Stimulated activated CD8-positive, alpha-beta memory T cell treated with anti-CD3 and anti-CD28 coated beads, Interleukin-7, amount 100 ng/mL, for 48 hours (primary cell): ENCODE results near the gene THRB.

Source experiments
- DNase-seq, 2 donors: peaks; one replicate each; pipeline ENCODE4 v3.0.0-alpha.2; 2020; ENCODE audit warnings: low read depth in 1 of 2; ENCODE audit errors: extremely low read depth in 1 of 2

Gene THRB

GRCh38 chr3:24237971-24238706 is 256.5 kb downstream of the THRB start:
- DNase-seq: peak in 1 of 2 donors; percentile 1

- no peak for DNase-seq
Observed at GRCh38 chr3:24235121-24235520, 259.5 kb downstream of the THRB start.

GRCh38 chr3:24232784-24233183 is 261.9 kb downstream of the THRB start:
- DNase-seq: no peak

DNA sequence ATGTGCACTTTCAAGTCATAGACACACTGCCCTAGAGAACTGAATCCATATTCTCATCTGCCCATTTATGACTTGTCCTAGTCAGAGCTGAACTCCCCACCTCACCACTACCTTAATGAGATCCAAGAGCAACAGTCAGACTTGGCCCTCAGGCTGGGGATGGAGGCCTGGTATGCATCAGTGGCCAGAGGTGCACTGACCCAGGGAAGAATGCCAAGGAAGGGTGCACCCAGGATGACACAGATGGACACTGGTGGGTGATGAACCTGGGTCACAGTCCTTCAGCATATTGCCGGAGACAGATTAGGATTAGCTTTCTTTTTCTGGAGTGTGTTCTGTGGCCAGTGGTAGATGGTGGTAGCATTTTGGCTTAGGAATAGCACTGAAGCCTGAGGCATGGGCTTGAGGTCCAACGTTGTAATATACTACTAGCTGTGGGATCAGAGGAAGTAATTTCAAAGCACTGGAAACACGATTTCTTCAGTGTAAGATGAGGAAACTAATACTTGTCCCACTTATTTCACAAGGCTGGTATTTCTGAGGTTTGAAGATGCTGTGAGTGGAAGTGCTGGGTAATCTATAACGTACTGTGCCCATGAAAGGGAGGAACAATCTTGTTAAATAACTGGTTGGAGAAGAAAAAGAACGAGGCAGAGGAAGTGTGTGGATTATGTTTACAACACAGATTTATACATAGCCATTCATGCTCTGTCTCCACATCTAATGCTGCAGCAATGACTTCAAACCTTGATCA is 265.0 kb downstream of the THRB start:
- DNase-seq: no peak

GRCh38 chr3:24227635-24228034 is 267.0 kb downstream of the THRB start:
- DNase-seq: no peak

DNA sequence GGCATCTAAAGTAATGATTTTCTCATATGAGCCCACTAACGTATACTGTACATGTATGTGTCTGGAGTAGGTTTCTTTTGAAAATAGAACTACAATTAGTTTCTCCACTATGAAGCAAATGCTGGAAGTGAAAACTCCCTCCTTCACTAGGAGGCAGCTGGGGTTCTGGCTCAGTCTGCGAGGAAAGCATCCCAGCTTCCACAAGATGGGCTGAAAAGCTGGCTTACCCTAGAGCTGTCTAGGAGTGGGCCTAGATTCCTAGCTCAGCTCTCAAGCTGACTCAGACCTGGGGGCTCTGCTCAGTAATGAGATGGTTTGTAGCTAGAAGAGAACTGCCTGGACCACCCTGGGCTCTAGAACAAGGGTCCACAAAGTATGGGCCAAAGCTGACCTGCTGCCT is 268.3 kb downstream of the THRB start:
- no peak for DNase-seq

DNA sequence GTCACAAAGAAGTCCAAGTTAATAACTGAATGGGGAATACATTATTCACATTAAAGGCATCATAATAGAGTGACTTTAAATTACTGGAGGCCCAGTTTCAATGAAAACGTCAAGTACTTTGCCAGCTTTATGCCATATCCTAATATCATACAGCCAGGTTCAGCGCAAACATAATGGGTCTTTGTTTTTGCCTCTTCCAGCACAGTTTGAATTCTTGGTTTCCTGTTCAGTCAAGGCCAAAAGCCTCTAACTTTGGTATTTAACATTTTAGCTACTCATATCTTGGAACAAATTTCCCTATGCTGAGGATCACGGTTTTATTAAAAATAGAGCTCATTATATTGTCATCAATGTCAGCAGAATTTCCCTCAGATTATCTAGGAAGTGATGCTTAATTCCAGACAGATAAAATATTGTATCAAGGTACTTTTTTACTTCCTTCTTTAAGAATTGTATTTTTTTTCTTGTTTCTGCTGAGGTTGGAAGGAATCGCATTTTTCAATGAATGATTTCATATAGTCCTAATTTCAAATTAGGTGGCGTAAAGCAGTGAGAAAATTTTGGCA is 269.2 kb downstream of the THRB start:
- no peak for DNase-seq

- DNase-seq: no peak
Observed at GRCh38 chr3:24224666-24225384, 269.8 kb downstream of the THRB start.

DNA sequence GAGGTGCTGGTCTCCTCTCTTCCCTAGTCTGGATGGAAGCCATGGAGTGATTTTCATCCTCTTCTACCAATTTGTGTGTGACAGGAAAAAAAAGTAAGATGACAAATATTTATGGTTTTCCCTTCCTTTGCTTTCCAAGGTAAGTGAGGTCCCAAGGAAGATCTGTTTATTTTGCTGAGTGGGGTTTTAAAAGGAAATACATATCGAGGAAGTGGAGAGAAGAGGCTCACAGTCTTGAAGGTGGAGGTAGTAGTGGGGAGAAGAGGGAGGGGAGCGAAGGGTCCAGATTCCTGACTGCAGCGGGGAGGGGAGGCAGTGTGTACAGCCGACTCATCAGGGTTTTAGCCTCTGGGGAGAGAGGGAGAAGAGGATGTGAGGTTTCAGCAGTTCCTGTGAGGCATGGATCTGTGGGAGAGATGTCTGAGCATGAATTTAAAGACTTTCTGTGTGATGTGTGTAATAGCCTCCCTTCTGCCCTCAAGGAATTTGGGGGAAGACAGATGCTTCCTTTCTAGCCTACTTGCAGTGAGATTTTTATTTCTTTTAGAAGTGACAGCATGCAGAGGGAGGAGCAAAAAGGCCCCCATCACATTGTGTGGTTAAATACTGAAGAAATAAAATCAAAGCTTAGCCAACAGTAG is 272.4 kb downstream of the THRB start:
- no peak for DNase-seq

DNA sequence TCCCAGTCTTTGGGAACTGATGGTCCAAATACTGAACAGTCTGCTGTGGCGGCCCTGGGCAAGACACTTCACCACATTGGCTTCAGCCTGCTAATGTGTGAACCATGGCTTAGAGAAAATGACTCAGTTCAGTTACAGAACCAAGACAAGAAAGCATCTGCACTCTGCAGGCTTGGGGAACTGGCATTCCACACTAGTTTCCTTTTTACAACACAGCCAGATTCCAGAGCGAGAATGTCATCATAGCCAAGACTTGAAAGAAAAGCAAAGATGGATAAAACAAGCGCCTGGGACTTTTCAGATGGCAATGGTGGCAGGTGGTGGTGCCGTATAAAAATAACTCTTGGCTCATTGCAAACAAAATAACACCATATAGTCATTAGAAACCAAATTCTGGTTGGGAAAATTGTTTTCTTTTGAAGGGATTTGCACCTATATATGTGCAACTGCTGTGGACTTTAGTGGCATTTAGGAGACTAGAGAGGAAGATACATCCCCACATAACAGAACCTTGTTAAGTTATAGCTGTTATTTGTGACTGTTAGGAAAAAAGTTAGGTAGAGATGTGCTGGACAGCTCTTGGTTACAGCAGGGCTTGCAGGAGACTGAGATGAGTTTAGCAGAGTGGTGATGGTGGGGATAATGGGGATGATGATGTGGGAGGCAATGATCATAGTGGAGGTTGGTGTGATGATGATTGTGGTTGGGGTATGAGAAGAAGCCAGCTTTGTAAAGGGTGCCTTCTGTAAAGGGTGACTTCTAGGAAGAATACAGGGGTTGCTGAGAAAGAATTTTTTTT is 273.6 kb downstream of the THRB start:
- no peak for DNase-seq

GRCh38 chr3:24215502-24215901 is 279.1 kb downstream of the THRB start:
- no peak for DNase-seq

DNA sequence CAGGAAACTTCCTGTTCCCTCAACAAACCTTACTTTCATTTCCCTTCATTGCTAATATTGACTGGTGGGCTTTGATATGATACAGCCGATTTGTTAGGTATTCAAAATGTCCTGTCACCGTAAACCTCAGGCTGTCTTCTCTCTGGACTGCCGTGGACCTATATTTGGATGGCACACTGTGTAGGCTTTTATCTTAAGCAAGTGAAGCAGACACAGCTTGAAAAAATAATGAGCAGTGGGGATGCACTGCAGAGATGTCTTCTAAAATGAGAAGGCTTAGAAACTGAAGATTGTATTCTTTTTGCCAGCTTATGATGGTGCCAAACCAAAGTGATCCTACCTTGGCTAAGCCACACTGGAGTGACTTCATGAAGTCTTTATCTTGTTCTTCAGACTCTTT is 283.3 kb downstream of the THRB start:
- no peak for DNase-seq

DNA sequence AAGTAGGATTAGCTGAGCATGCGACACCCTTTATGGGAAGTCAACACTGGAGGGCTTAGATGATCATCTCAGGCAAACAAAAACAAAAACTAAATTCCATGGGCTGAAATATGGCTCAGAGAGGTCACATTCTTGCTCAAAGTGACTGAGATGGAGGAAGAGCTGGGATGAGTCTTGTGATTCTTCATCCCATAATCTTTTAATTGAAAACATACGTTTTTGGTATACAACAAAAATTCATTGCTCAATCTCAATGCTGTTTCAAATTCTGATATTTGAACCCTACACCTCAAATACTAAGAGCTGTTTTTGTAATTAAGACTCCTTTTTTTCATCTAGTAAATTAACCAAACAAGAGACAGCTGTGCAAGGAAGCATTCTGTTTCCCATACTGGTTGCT is 292.6 kb downstream of the THRB start:
- DNase-seq: no peak

GRCh38 chr3:24201301-24201700 is 293.3 kb downstream of the THRB start:
- no peak for DNase-seq

GRCh38 chr3:24199775-24200247 is 294.8 kb downstream of the THRB start:
- DNase-seq: no peak

GRCh38 chr3:24199300-24199699 is 295.4 kb downstream of the THRB start:
- no peak for DNase-seq

DNA sequence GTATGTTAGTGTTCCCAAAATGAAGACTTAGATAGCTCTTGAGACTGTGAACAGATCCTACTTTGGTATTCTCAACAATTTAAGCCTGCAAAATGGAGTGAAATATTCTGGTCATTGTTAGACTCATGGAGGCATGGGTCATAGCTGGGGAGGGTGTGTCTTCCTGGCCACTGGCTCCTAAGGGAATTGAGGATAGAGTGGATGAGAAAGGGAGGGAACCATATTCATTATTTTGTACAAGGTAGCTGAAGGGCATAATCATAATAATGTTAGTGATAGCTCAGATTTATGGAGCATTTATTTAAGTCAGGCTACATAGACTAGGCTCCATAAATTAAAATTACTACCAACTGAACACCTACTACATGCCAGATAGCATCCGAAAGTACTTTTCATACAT is 295.9 kb downstream of the THRB start:
- no peak for DNase-seq

DNA sequence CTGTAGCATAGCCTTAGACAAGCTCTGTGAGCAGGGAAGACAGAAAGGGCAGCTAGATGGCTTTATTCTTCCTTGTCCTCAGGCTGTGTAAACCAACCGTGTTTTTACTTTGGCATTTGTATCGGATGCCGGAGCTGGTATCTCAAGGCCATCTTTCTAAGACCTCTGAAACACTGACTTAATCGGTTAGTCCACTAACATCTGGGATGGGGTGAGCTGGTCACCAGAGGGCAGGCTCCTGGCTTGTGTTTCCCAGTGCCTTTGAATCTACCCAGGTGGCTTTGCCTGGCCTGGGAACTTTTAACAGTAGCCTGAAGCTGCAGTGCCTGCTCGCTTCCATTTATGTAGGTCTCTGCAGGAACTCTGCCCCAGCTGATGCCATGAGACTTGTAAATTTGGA is 296.8 kb downstream of the THRB start:
- DNase-seq: no peak

DNA sequence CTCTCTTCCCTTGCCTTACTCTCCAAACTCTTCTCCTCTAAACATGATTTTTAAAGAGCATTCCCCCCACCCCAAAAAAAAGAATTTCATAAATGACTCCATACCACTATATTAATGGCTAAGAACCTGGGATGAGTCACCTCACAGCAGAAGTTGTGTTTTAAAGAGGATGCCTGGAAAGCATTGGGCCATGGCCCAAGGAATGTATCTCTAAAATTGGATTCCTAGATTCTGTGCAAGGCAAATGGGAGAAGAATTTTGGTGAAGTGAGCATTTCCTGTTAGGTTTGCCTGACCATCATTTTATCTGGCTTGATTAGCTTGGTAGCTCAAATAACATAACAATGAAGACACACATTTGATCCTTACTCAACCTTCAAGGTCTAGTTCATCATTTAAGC is 298.1 kb downstream of the THRB start:
- no peak for DNase-seq
